ENCODE results near the gene PGK1. TPM values are rescaled to one million over a fixed set of nuclear protein-coding genes. Genes with fewer than 3 reads are reported as not detected.
"Not testable (repeated sequence)": the region's sequence is repeated elsewhere in the genome, so short reads cannot be mapped to it uniquely, and the experiment has no call there.

PGK1 gene
- polyA plus RNA-seq, 3 donors, result 63.5 to 217 (median 145) TPM

- 79 to 87% (median 84%) methylated on average over 9 to 10 of the region's 10 CpGs for WGBS, 3 donors
- not testable (repeated sequence) for H3K27ac ChIP-seq (ENCODE audit: low read depth, low read length)
Observed at GRCh38 chrX:78157846-78158245, 53.8 kb downstream of the PGK1 start.

- 71 to 89% (median 80%) methylated on average over 4 of the region's 4 CpGs for WGBS, 3 donors
- not testable (repeated sequence) for H3K27ac ChIP-seq (ENCODE audit: low read depth, low read length)
Observed at GRCh38 chrX:78160711-78161110, 56.7 kb downstream of the PGK1 start.

DNA sequence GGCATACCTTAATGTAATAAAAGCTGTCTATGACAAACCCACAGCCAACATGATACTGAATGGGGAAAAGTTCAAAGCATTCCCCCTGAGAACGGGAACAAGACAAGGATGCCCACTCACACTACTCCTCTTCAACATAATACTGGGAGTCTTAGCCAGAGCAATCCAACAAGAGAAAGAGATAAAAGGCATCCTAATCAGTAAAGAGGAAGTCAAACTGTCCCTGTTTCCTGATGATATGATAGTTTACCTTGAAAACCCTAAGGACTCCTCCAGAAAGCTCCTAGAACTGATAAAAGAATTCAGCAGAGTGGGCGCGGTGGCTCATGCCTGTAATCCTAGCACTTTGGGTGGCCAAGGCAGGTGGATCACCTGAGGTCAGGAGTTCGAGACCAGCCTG is 59.1 kb downstream of the PGK1 start:
- 61 to 83% (median 72%) methylated on average over 4 of the region's 4 CpGs for WGBS, 3 donors
- not testable (repeated sequence) for H3K27ac ChIP-seq (ENCODE audit: low read depth, low read length)

DNA sequence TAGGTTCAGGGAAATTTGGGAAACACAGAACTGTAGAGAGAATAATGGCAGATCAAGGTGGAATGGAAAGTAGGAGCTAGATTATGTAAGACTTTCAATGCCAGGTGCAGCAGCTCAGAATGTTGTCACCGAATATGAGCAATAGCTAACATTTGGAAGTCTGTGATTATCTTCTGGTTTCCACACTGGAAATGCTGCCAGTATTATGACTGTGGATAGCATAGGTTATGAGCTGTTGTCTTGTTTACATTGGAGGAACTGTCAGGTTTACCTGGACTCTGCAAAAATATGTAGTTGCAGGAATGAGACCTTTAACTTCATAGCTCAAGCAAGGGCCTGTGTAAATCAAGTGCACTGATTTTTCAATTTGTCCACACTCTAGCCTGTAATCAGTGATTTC is 61.4 kb downstream of the PGK1 start:
- WGBS, 3 donors, result 72 to 78% (median 75%) methylated on average over 1 of the region's 1 CpG
- no peak overlapping the region for H3K27ac ChIP-seq (ENCODE audit: low read depth, low read length)

DNA sequence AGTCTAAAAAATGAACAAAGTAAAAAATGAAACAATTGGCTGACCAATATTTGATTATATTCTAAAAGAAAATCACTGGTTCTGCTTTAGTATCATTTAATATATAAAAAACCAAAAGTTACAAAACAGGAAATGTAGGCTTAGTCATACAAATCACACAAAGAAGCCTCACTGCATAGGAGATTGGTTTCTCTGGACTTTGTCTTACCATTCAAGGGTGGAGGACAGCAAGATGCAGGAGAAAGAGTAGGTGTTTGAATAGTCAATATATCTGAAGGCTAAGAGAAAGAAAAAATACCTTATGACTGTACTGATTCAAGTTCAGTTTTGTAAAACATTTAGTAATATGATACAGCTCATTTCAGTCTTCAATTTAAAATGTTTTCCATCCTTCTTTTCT is 64.0 kb downstream of the PGK1 start:
- H3K27ac ChIP-seq (ENCODE audit: low read depth, low read length), result no peak overlapping the region

Other genes with a start within 250 kb of the PGK1 start
- 10 to 100 TPM; 10.9 to 21.3 (median 17.8) TPM for gene MAGT1, start 208.8 kb upstream of the PGK1 start, polyA plus RNA-seq
- 100 to 1,000 TPM; 287 to 697 (median 562) TPM for gene COX7B, start 204.8 kb upstream of the PGK1 start, polyA plus RNA-seq
- 1 to 10 TPM; 1.4 to 2.5 (median 1.5) TPM for gene ATP7A, start 193.6 kb upstream of the PGK1 start, polyA plus RNA-seq
- gene PGAM4, start 134.6 kb upstream of the PGK1 start, polyA plus RNA-seq, result not detected
- 10 to 100 TPM in 2 of 3 donors, 1 to 10 TPM in 1; 4.7 to 18.8 (median 11.0) TPM for gene TAF9B, start 35.4 kb downstream of the PGK1 start, polyA plus RNA-seq
- gene CYSLTR1, start 223.4 kb downstream of the PGK1 start, polyA plus RNA-seq, result 1 to 10 TPM in 2 of 3 donors, under 1 TPM in 1; 0.33 to 2.6 (median 1.8) TPM

Measured in adipose tissue (tissue), 3 donors.